Measurements from ENCODE around the gene SZT2.

- no peak for TF ChIP-seq CTCF (conservative IDR thresholded peaks at IDR 0.05; ENCODE audit: low read depth, low read length)
- no peak for TF ChIP-seq EZH2phosphoT487 (IDR thresholded peaks at IDR 0.05; ENCODE audit: borderline replicate concordance, low read length)
- TF ChIP-seq EZH2 (IDR thresholded peaks at IDR 0.05; ENCODE audit: low read length, unreplicated experiment) = no peak
These were observed 78.7 kb downstream of the SZT2 start for GRCh38 chr1:43468414-43468813.

Measured in PC-3 (cell line).